NCI-H187 treated with DMSO at 0.1 percent for 48 hours (cell line): ENCODE results near the gene FARP2.

ENCODE experiments used
- DNase-seq: peaks from one replicate; lab custom pipeline; 2025; lab: John Stamatoyannopoulos, UW

The FARP2 gene

GRCh38 chr2:241323778-241324177, 32.3 kb upstream of the FARP2 start:
- no peak for DNase-seq

- no peak for DNase-seq
Observed at GRCh38 chr2:241324775-241325174, 31.3 kb upstream of the FARP2 start.

GRCh38 chr2:241325257-241325656, 30.8 kb upstream of the FARP2 start:
- DNase-seq = no peak

- no peak for DNase-seq
Observed at GRCh38 chr2:241329669-241330615, 26.1 kb upstream of the FARP2 start.

GRCh38 chr2:241330616-241330981, 25.5 kb upstream of the FARP2 start:
- DNase-seq = no peak

- DNase-seq = no peak
Observed at GRCh38 chr2:241334813-241335212, 21.3 kb upstream of the FARP2 start.

GRCh38 chr2:241339839-241340630, 16.1 kb upstream of the FARP2 start:
- DNase-seq = no peak

- no peak for DNase-seq
Observed at GRCh38 chr2:241340631-241341163, 15.4 kb upstream of the FARP2 start.

- DNase-seq = no peak
Observed at GRCh38 chr2:241344925-241345651, 11.0 kb upstream of the FARP2 start.

GRCh38 chr2:241349941-241350340, 6.1 kb upstream of the FARP2 start:
- no peak for DNase-seq

GRCh38 chr2:241350530-241350877, 5.6 kb upstream of the FARP2 start:
- no peak for DNase-seq

GRCh38 chr2:241350878-241351639, 5.0 kb upstream of the FARP2 start:
- no peak for DNase-seq

- no peak for DNase-seq
Observed at GRCh38 chr2:241351640-241352031, 4.4 kb upstream of the FARP2 start.

- DNase-seq = no peak
Observed at GRCh38 chr2:241352227-241352626, 3.9 kb upstream of the FARP2 start.

- DNase-seq = no peak
Observed at GRCh38 chr2:241354668-241355658, 1.1 kb upstream of the FARP2 start.

GRCh38 chr2:241356871-241357260, 781 bp downstream of the FARP2 start:
- no peak for DNase-seq

GRCh38 chr2:241357531-241357930, 1.4 kb downstream of the FARP2 start:
- no peak for DNase-seq

- no peak for DNase-seq
Observed at GRCh38 chr2:241358470-241358869, 2.4 kb downstream of the FARP2 start.

GRCh38 chr2:241359481-241360045, 3.5 kb downstream of the FARP2 start:
- no peak for DNase-seq

- DNase-seq = no peak
Observed at GRCh38 chr2:241363426-241363825, 7.3 kb downstream of the FARP2 start.
